ENCODE results near the gene CACNA1S. TPM values are rescaled to one million over a fixed set of nuclear protein-coding genes. Genes with fewer than 3 reads are reported as not detected.

Gene CACNA1S
- polyA plus RNA-seq, 1 donor from 2014 or later = not detected

- H3K36me3 Mint-ChIP-seq = no peaks in the 10 kb centered on the region
- peaks cover 2% of the 10 kb centered on the region for H3K27me3 Mint-ChIP-seq
- H3K9me3 Mint-ChIP-seq = no peaks in the 10 kb centered on the region
- peaks cover 0 to 16% (median 14%) of the 10 kb centered on the region in 3 donors for H3K4me1 Mint-ChIP-seq
- no peak overlapping the region for H3K27ac Mint-ChIP-seq
- no peak overlapping the region for H3K4me3 Mint-ChIP-seq
These were observed 51.2 kb downstream of the CACNA1S start for GRCh38 chr1:201061049-201061448.

GRCh38 chr1:201060586-201060985 lies 51.6 kb downstream of the CACNA1S start:
- Mint-ChIP-seq H3K4me3 (no peak overlapping the region), H3K27ac (no peak overlapping the region), H3K9me3 (no peaks in the 10 kb centered on the region), H3K36me3 (no peaks in the 10 kb centered on the region), H3K27me3 (peaks cover 2% of the 10 kb centered on the region), H3K4me1 (peaks cover under 1 to 18% (median 18%) of the 10 kb centered on the region in 3 donors)

GRCh38 chr1:201059871-201060555 lies 52.2 kb downstream of the CACNA1S start:
- Mint-ChIP-seq H3K27me3 (peaks cover 2% of the 10 kb centered on the region), H3K9me3 (peaks cover 0 to 2% (median 0%) of the 10 kb centered on the region in 3 donors), H3K4me1 (peaks cover 6 to 23% (median 20%) of the 10 kb centered on the region in 3 donors), H3K36me3 (no peaks in the 10 kb centered on the region), H3K4me3 (no peak overlapping the region), H3K27ac (no peak overlapping the region)

- no peak overlapping the region for H3K27ac Mint-ChIP-seq
- peaks cover 0 to 2% (median 0%) of the 10 kb centered on the region in 3 donors for H3K9me3 Mint-ChIP-seq
- H3K27me3 Mint-ChIP-seq = peaks cover 2% of the 10 kb centered on the region
- no peaks in the 10 kb centered on the region for H3K36me3 Mint-ChIP-seq
- peaks cover 10 to 24% (median 23%) of the 10 kb centered on the region in 3 donors for H3K4me1 Mint-ChIP-seq
- no peak overlapping the region for H3K4me3 Mint-ChIP-seq
These were observed 52.8 kb downstream of the CACNA1S start for GRCh38 chr1:201059401-201059800.

- H3K36me3 Mint-ChIP-seq = no peaks in the 10 kb centered on the region
- no peak overlapping the region for H3K27ac Mint-ChIP-seq
- no peaks in the 10 kb centered on the region for H3K27me3 Mint-ChIP-seq
- peak overlapping the region in 2 of 4 donors; percentile 63 to 67 for H3K4me3 Mint-ChIP-seq
- H3K9me3 Mint-ChIP-seq = peaks cover 0 to 2% (median 0%) of the 10 kb centered on the region in 3 donors
- peaks cover 31 to 36% (median 32%) of the 10 kb centered on the region in 3 donors for H3K4me1 Mint-ChIP-seq
These were observed 58.1 kb downstream of the CACNA1S start for GRCh38 chr1:201054091-201054543.

- H3K36me3 Mint-ChIP-seq = no peaks in the 10 kb centered on the region
- H3K4me1 Mint-ChIP-seq = peaks cover 31 to 36% (median 32%) of the 10 kb centered on the region in 3 donors
- peak overlapping the region in 1 of 4 donors; percentile 49 for H3K4me3 Mint-ChIP-seq
- H3K9me3 Mint-ChIP-seq = peaks cover 0 to 2% (median 0%) of the 10 kb centered on the region in 3 donors
- peaks cover 2% of the 10 kb centered on the region for H3K27me3 Mint-ChIP-seq
- no peak overlapping the region for H3K27ac Mint-ChIP-seq
These were observed 58.9 kb downstream of the CACNA1S start for GRCh38 chr1:201053155-201053860.

- H3K36me3 Mint-ChIP-seq = no peaks in the 10 kb centered on the region
- peaks cover 20 to 31% (median 21%) of the 10 kb centered on the region in 3 donors for H3K4me1 Mint-ChIP-seq
- no peak overlapping the region for H3K4me3 Mint-ChIP-seq
These were observed 60.8 kb downstream of the CACNA1S start for GRCh38 chr1:201051399-201051798.

GRCh38 chr1:201050515-201051277 lies 61.5 kb downstream of the CACNA1S start:
- Mint-ChIP-seq H3K9me3 (peaks cover 0 to 2% (median 0%) of the 10 kb centered on the region in 3 donors), H3K27ac (peak overlapping the region in 2 of 3 donors; percentile 21 to 79), H3K4me1 (peaks cover 14 to 31% (median 19%) of the 10 kb centered on the region in 3 donors), H3K27me3 (peaks cover 3% of the 10 kb centered on the region), H3K36me3 (no peaks in the 10 kb centered on the region), H3K4me3 (peak overlapping the region in 2 of 4 donors; percentile 34 to 49)

More at GRCh38 chr1:201051399-201051798, 60.8 kb downstream of the CACNA1S start:
- H3K27ac Mint-ChIP-seq = peak overlapping the region in 1 of 3 donors; percentile 79
- H3K9me3 Mint-ChIP-seq = peaks cover 0 to 2% (median 0%) of the 10 kb centered on the region in 3 donors
- H3K27me3 Mint-ChIP-seq = peaks cover 3% of the 10 kb centered on the region

GRCh38 chr1:201049248-201049831 lies 62.9 kb downstream of the CACNA1S start:
- H3K27me3 Mint-ChIP-seq = peaks cover 3% of the 10 kb centered on the region
- H3K36me3 Mint-ChIP-seq = no peaks in the 10 kb centered on the region
- H3K4me3 Mint-ChIP-seq = no peak overlapping the region
- H3K9me3 Mint-ChIP-seq = no peaks in the 10 kb centered on the region
- no peak overlapping the region for H3K27ac Mint-ChIP-seq
- H3K4me1 Mint-ChIP-seq = peaks cover 8 to 21% (median 15%) of the 10 kb centered on the region in 3 donors

- H3K27ac Mint-ChIP-seq = no peak overlapping the region
- peaks cover 6% of the 10 kb centered on the region for H3K27me3 Mint-ChIP-seq
- peaks cover 5 to 18% (median 12%) of the 10 kb centered on the region in 3 donors for H3K4me1 Mint-ChIP-seq
- no peak overlapping the region for H3K4me3 Mint-ChIP-seq
- no peaks in the 10 kb centered on the region for H3K36me3 Mint-ChIP-seq
- no peaks in the 10 kb centered on the region for H3K9me3 Mint-ChIP-seq
These were observed 63.7 kb downstream of the CACNA1S start for GRCh38 chr1:201048521-201048920.

- no peaks in the 10 kb centered on the region for H3K36me3 Mint-ChIP-seq
- H3K4me3 Mint-ChIP-seq = no peak overlapping the region
- H3K27me3 Mint-ChIP-seq = peaks cover 8% of the 10 kb centered on the region
- peaks cover 0 to 6% (median 3%) of the 10 kb centered on the region in 3 donors for H3K4me1 Mint-ChIP-seq
- H3K27ac Mint-ChIP-seq = no peak overlapping the region
- H3K9me3 Mint-ChIP-seq = no peaks in the 10 kb centered on the region
These were observed 68.1 kb downstream of the CACNA1S start for GRCh38 chr1:201044119-201044518.

- Mint-ChIP-seq H3K27me3 (peaks cover 6% of the 10 kb centered on the region), H3K36me3 (no peaks in the 10 kb centered on the region), H3K4me1 (peaks cover 0 to 6% (median 3%) of the 10 kb centered on the region in 3 donors), H3K4me3 (no peak overlapping the region), H3K9me3 (no peaks in the 10 kb centered on the region), H3K27ac (no peak overlapping the region)
These were observed 69.3 kb downstream of the CACNA1S start for GRCh38 chr1:201042779-201043461.

GRCh38 chr1:201041011-201041410 lies 71.2 kb downstream of the CACNA1S start:
- Mint-ChIP-seq H3K9me3 (no peaks in the 10 kb centered on the region), H3K4me3 (no peak overlapping the region), H3K27ac (no peak overlapping the region), H3K4me1 (peaks cover 0 to 6% (median 3%) of the 10 kb centered on the region in 3 donors), H3K36me3 (no peaks in the 10 kb centered on the region), H3K27me3 (peaks cover 5% of the 10 kb centered on the region)

- Mint-ChIP-seq H3K36me3 (no peaks in the 10 kb centered on the region), H3K9me3 (no peaks in the 10 kb centered on the region), H3K4me1 (peaks cover 0 to 3% (median 3%) of the 10 kb centered on the region in 3 donors), H3K4me3 (no peak overlapping the region), H3K27ac (no peak overlapping the region), H3K27me3 (peaks cover 5% of the 10 kb centered on the region)
These were observed 72.3 kb downstream of the CACNA1S start for GRCh38 chr1:201039876-201040275.

All from IgD-negative memory B cell (primary cell).